ENCODE data around the gene PEAK1. TPM values are rescaled to one million over a fixed set of nuclear protein-coding genes. Genes with fewer than 3 reads are reported as not detected.

PEAK1 gene
- total RNA-seq, 1 donor from 2014 or later = 289 TPM

- peak overlapping the region; percentile 85 for H3K27ac Mint-ChIP-seq (ENCODE audit: unreplicated experiment)
- DNase-seq (ENCODE audit: low spot score) = no peak
- H3K27me3 Mint-ChIP-seq (ENCODE audit: unreplicated experiment) = peaks cover 5% of the 10 kb centered on the region
- H3K4me3 Mint-ChIP-seq (ENCODE audit: unreplicated experiment) = peak overlapping the region; percentile 4
- peaks cover 22% of the 10 kb centered on the region for H3K36me3 Mint-ChIP-seq (ENCODE audit: low read depth, unreplicated experiment)
- peaks cover 50% of the 10 kb centered on the region for H3K4me1 Mint-ChIP-seq (ENCODE audit: unreplicated experiment)
- TF ChIP-seq CTCF (IDR thresholded peaks at IDR 0.05; ENCODE audit: unreplicated experiment) = no peak
- no peaks in the 10 kb centered on the region for H3K9me3 Mint-ChIP-seq (ENCODE audit: unreplicated experiment)
Measured at GRCh38 chr15:77455696-77456321, 35.9 kb upstream of the PEAK1 start.

GRCh38 chr15:77454951-77455350 lies 35.0 kb upstream of the PEAK1 start:
- H3K9me3 Mint-ChIP-seq (ENCODE audit: unreplicated experiment) = no peaks in the 10 kb centered on the region
- H3K4me1 Mint-ChIP-seq (ENCODE audit: unreplicated experiment) = peaks cover 50% of the 10 kb centered on the region
- no peak overlapping the region for H3K27ac Mint-ChIP-seq (ENCODE audit: unreplicated experiment)
- no peak for TF ChIP-seq CTCF (IDR thresholded peaks at IDR 0.05; ENCODE audit: unreplicated experiment)
- no peak overlapping the region for H3K4me3 Mint-ChIP-seq (ENCODE audit: unreplicated experiment)
- H3K36me3 Mint-ChIP-seq (ENCODE audit: low read depth, unreplicated experiment) = peaks cover 16% of the 10 kb centered on the region
- H3K27me3 Mint-ChIP-seq (ENCODE audit: unreplicated experiment) = peaks cover 3% of the 10 kb centered on the region
- DNase-seq (ENCODE audit: low spot score) = no peak

GRCh38 chr15:77454265-77454664 lies 34.4 kb upstream of the PEAK1 start:
- DNase-seq (ENCODE audit: low spot score) = no peak
- H3K36me3 Mint-ChIP-seq (ENCODE audit: low read depth, unreplicated experiment) = peaks cover 16% of the 10 kb centered on the region
- TF ChIP-seq CTCF (IDR thresholded peaks at IDR 0.05; ENCODE audit: unreplicated experiment) = no peak
- no peak overlapping the region for H3K27ac Mint-ChIP-seq (ENCODE audit: unreplicated experiment)
- H3K9me3 Mint-ChIP-seq (ENCODE audit: unreplicated experiment) = no peaks in the 10 kb centered on the region
- H3K4me1 Mint-ChIP-seq (ENCODE audit: unreplicated experiment) = peaks cover 49% of the 10 kb centered on the region
- no peak overlapping the region for H3K4me3 Mint-ChIP-seq (ENCODE audit: unreplicated experiment)
- peaks cover 3% of the 10 kb centered on the region for H3K27me3 Mint-ChIP-seq (ENCODE audit: unreplicated experiment)

GRCh38 chr15:77446840-77447390 lies 27.0 kb upstream of the PEAK1 start:
- Mint-ChIP-seq H3K4me1 (ENCODE audit: unreplicated experiment) (peaks cover 45% of the 10 kb centered on the region), H3K27me3 (ENCODE audit: unreplicated experiment) (no peaks in the 10 kb centered on the region), H3K4me3 (ENCODE audit: unreplicated experiment) (no peak overlapping the region), H3K27ac (ENCODE audit: unreplicated experiment) (peak overlapping the region; percentile 46), H3K9me3 (ENCODE audit: unreplicated experiment) (no peaks in the 10 kb centered on the region), H3K36me3 (ENCODE audit: low read depth, unreplicated experiment) (peaks cover 23% of the 10 kb centered on the region)
- no peak for TF ChIP-seq CTCF (IDR thresholded peaks at IDR 0.05; ENCODE audit: unreplicated experiment)
- DNase-seq (ENCODE audit: low spot score) = no peak

GRCh38 chr15:77440378-77440999 lies 20.6 kb upstream of the PEAK1 start:
- H3K4me3 Mint-ChIP-seq (ENCODE audit: unreplicated experiment) = no peak overlapping the region
- peak overlapping the region; percentile 27 for H3K27ac Mint-ChIP-seq (ENCODE audit: unreplicated experiment)
- H3K9me3 Mint-ChIP-seq (ENCODE audit: unreplicated experiment) = no peaks in the 10 kb centered on the region
- H3K27me3 Mint-ChIP-seq (ENCODE audit: unreplicated experiment) = no peaks in the 10 kb centered on the region
- no peaks in the 10 kb centered on the region for H3K36me3 Mint-ChIP-seq (ENCODE audit: low read depth, unreplicated experiment)
- DNase-seq (ENCODE audit: low spot score) = no peak
- peaks cover 44% of the 10 kb centered on the region for H3K4me1 Mint-ChIP-seq (ENCODE audit: unreplicated experiment)
- TF ChIP-seq CTCF (IDR thresholded peaks at IDR 0.05; ENCODE audit: unreplicated experiment) = no peak
